ENCODE measurements around the gene SERPINB13.

DNA sequence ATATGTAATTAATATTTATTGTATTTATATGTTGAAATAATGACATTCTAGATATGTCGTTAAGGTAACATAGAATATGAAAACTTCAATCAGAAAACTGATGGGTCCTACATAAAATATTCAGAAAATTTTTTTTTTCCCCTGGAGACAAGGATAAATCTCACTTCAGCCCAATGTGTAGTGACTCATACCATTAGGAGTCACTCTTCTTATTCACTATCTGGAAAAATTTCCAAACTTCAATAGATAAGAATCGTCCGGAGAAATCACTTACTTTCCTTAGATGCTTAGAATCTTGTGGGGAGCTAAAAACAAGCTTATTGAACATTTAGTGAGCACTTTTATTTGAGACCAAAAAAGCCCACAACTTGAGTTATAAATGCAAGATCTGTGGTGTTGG, 4.6 kb downstream of the SERPINB13 start:
- no peak for TF ChIP-seq YY1 (IDR thresholded peaks at IDR 0.05; ENCODE audit: insufficient read depth, insufficient read length)
- no peak for TF ChIP-seq SUZ12 (IDR thresholded peaks at IDR 0.05; ENCODE audit: extremely low read depth, insufficient read depth, insufficient read length)
- TF ChIP-seq ZNF274 (IDR thresholded peaks at IDR 0.05; ENCODE audit: low read depth, low read length), result no peak
